ENCODE measurements around the gene PABPC1L2A. TPM values are rescaled to one million over a fixed set of nuclear protein-coding genes. Genes with fewer than 3 reads are reported as not detected.
A peak's percentile ranks its signal among the peaks of the same experiment; 100 is the strongest.
"Not testable (repeated sequence)": the region's sequence is repeated elsewhere in the genome, so short reads cannot be mapped to it uniquely, and the experiment has no call there.

Gene PABPC1L2A
- 0.01 and 0.05 TPM in 2 replicates for polyA plus RNA-seq (2013)

DNA sequence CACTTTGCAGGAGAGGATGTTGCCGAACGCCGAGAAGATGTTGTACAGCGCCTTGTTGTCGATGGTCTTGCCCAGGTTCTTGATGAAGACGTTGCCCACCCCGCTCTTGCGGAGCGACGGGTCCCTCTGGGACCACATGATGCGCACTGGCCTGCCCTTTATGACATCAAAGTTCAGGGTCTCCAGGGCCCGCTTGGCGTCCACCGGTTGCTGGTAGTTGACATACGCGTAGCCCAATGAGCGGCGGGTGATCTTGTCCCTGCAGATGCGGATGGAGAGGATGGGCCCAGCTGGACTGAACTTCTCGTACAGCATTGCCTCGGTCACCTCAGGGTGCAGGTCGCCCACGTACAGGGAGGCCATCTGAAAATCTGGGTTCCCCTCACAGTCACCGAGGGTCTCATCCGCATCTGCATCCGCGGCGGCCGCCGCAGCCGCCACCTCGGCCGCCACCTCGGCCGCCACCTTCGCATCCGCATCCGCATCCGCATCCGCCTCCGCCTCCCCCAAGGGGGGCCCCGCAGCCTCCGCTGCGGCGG lies at the start of gene PABPC1L2A:
TSS of gene PABPC1L2A (minus strand) at position 489 of the 539 bp plus-strand sequence. CDS start at position 363, 126 bp downstream.
- not testable (repeated sequence) for H2BK5ac ChIP-seq (ENCODE audit: low read depth, low read length, poor library complexity); H2BK120ac ChIP-seq (ENCODE audit: insufficient read depth, low read length, poor library complexity); H4K91ac ChIP-seq (ENCODE audit: low read depth, low read length); H3K79me1 ChIP-seq (ENCODE audit: low read length); H3K9ac ChIP-seq (ENCODE audit: low read length); H3K27me3 ChIP-seq (ENCODE audit: insufficient read depth, low read length); H3K9me3 ChIP-seq (ENCODE audit: insufficient read depth, low read depth, low read length); H3K14ac ChIP-seq (ENCODE audit: low read length); H3K4me3 ChIP-seq (ENCODE audit: low read depth, low read length); H4K12ac ChIP-seq (ENCODE audit: low read depth, low read length); H2BK12ac ChIP-seq (ENCODE audit: low read length); DNase-seq; H4K8ac ChIP-seq (ENCODE audit: low read depth, low read length); H2AK5ac ChIP-seq (ENCODE audit: low read length); H2AFZ ChIP-seq (ENCODE audit: insufficient read depth, low read length, poor library complexity); H3K4me2 ChIP-seq (ENCODE audit: low read length); H3K23ac ChIP-seq (ENCODE audit: low read length); H3K4ac ChIP-seq (ENCODE audit: low read depth, low read length); H3K36me3 ChIP-seq (ENCODE audit: control insufficient read depth in 1 of 2, insufficient read depth in 2 of 2, low read length in 2 of 2); H3K4me1 ChIP-seq (ENCODE audit: control insufficient read depth in 1 of 2, insufficient read depth in 2 of 2, low read length in 2 of 2); H3K79me2 ChIP-seq (ENCODE audit: control insufficient read depth, insufficient read depth, low read length, poor library complexity); H3K18ac ChIP-seq (ENCODE audit: low read length); H3K27ac ChIP-seq (ENCODE audit: low read depth, low read length)
- no CpG with 5 or more reads among the region's 45 CpGs for WGBS (ENCODE audit: extremely low coverage, insufficient coverage, insufficient read length)

GRCh38 chrX:73127700-73128241 lies 48.5 kb upstream of the PABPC1L2A start:
- no peak overlapping the region for H2AK5ac ChIP-seq (ENCODE audit: low read length)
- H3K4me3 ChIP-seq (ENCODE audit: low read depth, low read length): peak overlapping the region; percentile 70
- no peak overlapping the region for H3K14ac ChIP-seq (ENCODE audit: low read length)
- no peak overlapping the region for H3K23ac ChIP-seq (ENCODE audit: low read length)
- WGBS (ENCODE audit: extremely low coverage, insufficient coverage, insufficient read length): no CpG with 5 or more reads among the region's 23 CpGs
- no peak overlapping the region for H2BK12ac ChIP-seq (ENCODE audit: low read length)
- H3K4me2 ChIP-seq (ENCODE audit: low read length): peak overlapping the region; percentile 50
- no peaks in the 10 kb centered on the region for H3K79me2 ChIP-seq (ENCODE audit: control insufficient read depth, insufficient read depth, low read length, poor library complexity)
- no peak overlapping the region for H4K8ac ChIP-seq (ENCODE audit: low read depth, low read length)
- no peaks in the 10 kb centered on the region for H3K27me3 ChIP-seq (ENCODE audit: insufficient read depth, low read length)
- no peak overlapping the region for H3K27ac ChIP-seq (ENCODE audit: low read depth, low read length)
- H3K9ac ChIP-seq (ENCODE audit: low read length): no peak overlapping the region
- no peaks in the 10 kb centered on the region for H3K79me1 ChIP-seq (ENCODE audit: low read length)
- no peak overlapping the region for H3K18ac ChIP-seq (ENCODE audit: low read length)
- no peak for DNase-seq
- H2BK5ac ChIP-seq (ENCODE audit: low read depth, low read length, poor library complexity): no peak overlapping the region
- H3K36me3 ChIP-seq (ENCODE audit: control insufficient read depth in 1 of 2, insufficient read depth in 2 of 2, low read length in 2 of 2): no peaks in the 10 kb centered on the region
- no peak overlapping the region for H3K4ac ChIP-seq (ENCODE audit: low read depth, low read length)
- H3K9me3 ChIP-seq (ENCODE audit: insufficient read depth, low read depth, low read length): no peaks in the 10 kb centered on the region
- no peak overlapping the region for H2BK120ac ChIP-seq (ENCODE audit: insufficient read depth, low read length, poor library complexity)
- H3K4me1 ChIP-seq (ENCODE audit: control insufficient read depth in 1 of 2, insufficient read depth in 2 of 2, low read length in 2 of 2): no peaks in the 10 kb centered on the region
- H4K12ac ChIP-seq (ENCODE audit: low read depth, low read length): no peak overlapping the region
- no peak overlapping the region for H4K91ac ChIP-seq (ENCODE audit: low read depth, low read length)
- no peak overlapping the region for H2AFZ ChIP-seq (ENCODE audit: insufficient read depth, low read length, poor library complexity)

GRCh38 chrX:73126240-73126639 lies 46.9 kb upstream of the PABPC1L2A start:
- no peak overlapping the region for H3K4ac ChIP-seq (ENCODE audit: low read depth, low read length)
- H4K91ac ChIP-seq (ENCODE audit: low read depth, low read length): no peak overlapping the region
- no peaks in the 10 kb centered on the region for H3K79me2 ChIP-seq (ENCODE audit: control insufficient read depth, insufficient read depth, low read length, poor library complexity)
- no peak overlapping the region for H2AK5ac ChIP-seq (ENCODE audit: low read length)
- H3K27me3 ChIP-seq (ENCODE audit: insufficient read depth, low read length): no peaks in the 10 kb centered on the region
- H3K4me2 ChIP-seq (ENCODE audit: low read length): no peak overlapping the region
- H3K9me3 ChIP-seq (ENCODE audit: insufficient read depth, low read depth, low read length): no peaks in the 10 kb centered on the region
- H4K8ac ChIP-seq (ENCODE audit: low read depth, low read length): no peak overlapping the region
- no peaks in the 10 kb centered on the region for H3K36me3 ChIP-seq (ENCODE audit: control insufficient read depth in 1 of 2, insufficient read depth in 2 of 2, low read length in 2 of 2)
- H2AFZ ChIP-seq (ENCODE audit: insufficient read depth, low read length, poor library complexity): no peak overlapping the region
- no peak overlapping the region for H4K12ac ChIP-seq (ENCODE audit: low read depth, low read length)
- no peak overlapping the region for H3K4me3 ChIP-seq (ENCODE audit: low read depth, low read length)
- H3K14ac ChIP-seq (ENCODE audit: low read length): no peak overlapping the region
- no peak overlapping the region for H3K23ac ChIP-seq (ENCODE audit: low read length)
- no peaks in the 10 kb centered on the region for H3K79me1 ChIP-seq (ENCODE audit: low read length)
- DNase-seq: no peak
- H3K4me1 ChIP-seq (ENCODE audit: control insufficient read depth in 1 of 2, insufficient read depth in 2 of 2, low read length in 2 of 2): no peaks in the 10 kb centered on the region
- no peak overlapping the region for H2BK120ac ChIP-seq (ENCODE audit: insufficient read depth, low read length, poor library complexity)
- WGBS (ENCODE audit: extremely low coverage, insufficient coverage, insufficient read length): no CpG with 5 or more reads among the region's 6 CpGs
- H3K9ac ChIP-seq (ENCODE audit: low read length): no peak overlapping the region
- H3K27ac ChIP-seq (ENCODE audit: low read depth, low read length): no peak overlapping the region
- H2BK5ac ChIP-seq (ENCODE audit: low read depth, low read length, poor library complexity): no peak overlapping the region
- no peak overlapping the region for H3K18ac ChIP-seq (ENCODE audit: low read length)
- no peak overlapping the region for H2BK12ac ChIP-seq (ENCODE audit: low read length)

GRCh38 chrX:73099505-73099904 lies 20.2 kb upstream of the PABPC1L2A start:
- not testable (repeated sequence) for H3K9me3 ChIP-seq (ENCODE audit: insufficient read depth, low read depth, low read length); DNase-seq; H3K79me2 ChIP-seq (ENCODE audit: control insufficient read depth, insufficient read depth, low read length, poor library complexity); H2AFZ ChIP-seq (ENCODE audit: insufficient read depth, low read length, poor library complexity); H3K4ac ChIP-seq (ENCODE audit: low read depth, low read length); H2BK120ac ChIP-seq (ENCODE audit: insufficient read depth, low read length, poor library complexity); H3K18ac ChIP-seq (ENCODE audit: low read length); H4K12ac ChIP-seq (ENCODE audit: low read depth, low read length); H2BK12ac ChIP-seq (ENCODE audit: low read length); H3K14ac ChIP-seq (ENCODE audit: low read length); H3K36me3 ChIP-seq (ENCODE audit: control insufficient read depth in 1 of 2, insufficient read depth in 2 of 2, low read length in 2 of 2); H4K8ac ChIP-seq (ENCODE audit: low read depth, low read length); H3K9ac ChIP-seq (ENCODE audit: low read length); H3K79me1 ChIP-seq (ENCODE audit: low read length); H4K91ac ChIP-seq (ENCODE audit: low read depth, low read length); H3K4me1 ChIP-seq (ENCODE audit: control insufficient read depth in 1 of 2, insufficient read depth in 2 of 2, low read length in 2 of 2); H3K23ac ChIP-seq (ENCODE audit: low read length); H3K4me2 ChIP-seq (ENCODE audit: low read length); H2BK5ac ChIP-seq (ENCODE audit: low read depth, low read length, poor library complexity); H3K27ac ChIP-seq (ENCODE audit: low read depth, low read length); H3K27me3 ChIP-seq (ENCODE audit: insufficient read depth, low read length); H2AK5ac ChIP-seq (ENCODE audit: low read length); H3K4me3 ChIP-seq (ENCODE audit: low read depth, low read length)
- no CpG with 5 or more reads among the region's 9 CpGs for WGBS (ENCODE audit: extremely low coverage, insufficient coverage, insufficient read length)

Data from trophoblast cell (in vitro differentiated cells and primary cell).